Renal cortex interstitium (tissue), 11 donors: ENCODE measurements around the gene SPAG4. TPM values are rescaled to one million over a fixed set of nuclear protein-coding genes. Genes with fewer than 3 reads are reported as not detected.

Experiments
- DNase-seq, 11 donors: peaks; one replicate each; pipeline ENCODE4 v3.0.0-alpha.2; 2013; ENCODE audit warnings: low read depth in 9 of 11, low spot score in 4 of 11; ENCODE audit errors: extremely low read depth in 1 of 11
- polyA plus RNA-seq, 3 donors: library from polyadenylated mRNA; unstranded; fragments of 120-200 nt; gene quantifications; one replicate each; pipeline ENCODE4 v1.2.1, GENCODE V29; 2013; ENCODE audit not compliant: insufficient read length in 3 of 3

SPAG4 gene
- polyA plus RNA-seq, 3 donors = 3.6 to 8.1 (median 4.9) TPM

- DNase-seq = no peak
These were observed 18.4 kb upstream of the SPAG4 start for GRCh38 chr20:35597186-35597585.

- DNase-seq = no peak
These were observed 17.2 kb upstream of the SPAG4 start for GRCh38 chr20:35598476-35598875.

- DNase-seq = no peak
These were observed 16.5 kb upstream of the SPAG4 start for GRCh38 chr20:35598899-35599775.

GRCh38 chr20:35599776-35600120 lies 15.9 kb upstream of the SPAG4 start:
- no peak for DNase-seq

- no peak for DNase-seq
These were observed 15.2 kb upstream of the SPAG4 start for GRCh38 chr20:35600176-35600992.

- peak in 5 of 11 donors; percentile 56 to 66 (median 61) for DNase-seq
These were observed 14.3 kb upstream of the SPAG4 start for GRCh38 chr20:35600993-35601973.

- no peak for DNase-seq
These were observed 13.6 kb upstream of the SPAG4 start for GRCh38 chr20:35601990-35602389.

- DNase-seq = no peak
These were observed 12.7 kb upstream of the SPAG4 start for GRCh38 chr20:35602851-35603495.

GRCh38 chr20:35603695-35604448 lies 11.8 kb upstream of the SPAG4 start:
- DNase-seq = no peak

GRCh38 chr20:35604449-35604747 lies 11.2 kb upstream of the SPAG4 start:
- DNase-seq = no peak

- DNase-seq = no peak
These were observed 9.5 kb upstream of the SPAG4 start for GRCh38 chr20:35606127-35606526.

GRCh38 chr20:35607003-35607735 lies 8.5 kb upstream of the SPAG4 start:
- DNase-seq = no peak

- DNase-seq = no peak
These were observed 4.7 kb upstream of the SPAG4 start for GRCh38 chr20:35610833-35611427.

GRCh38 chr20:35611482-35611881 lies 4.1 kb upstream of the SPAG4 start:
- no peak for DNase-seq

- peak in 6 of 11 donors; percentile 53 to 98 (median 82) for DNase-seq
These were observed 1.1 kb downstream of the SPAG4 start for GRCh38 chr20:35616465-35617396.
